ENCODE measurements around the gene ARHGAP45.

Gene ARHGAP45

GRCh38 chr19:1135454-1135853 is 68.5 kb downstream of the ARHGAP45 start:
- no peak for DNase-seq

- no peak for DNase-seq
These were observed 69.2 kb downstream of the ARHGAP45 start for GRCh38 chr19:1136201-1136600.

Data from inflammatory macrophage treated with lipopolysaccharide for 4 hours (primary cell).